Stimulated activated CD4-positive, alpha-beta T cell treated with anti-CD3 and anti-CD28 coated beads, Interleukin-12 subunit alpha, Interleukin-12 subunit beta, amount 100 ng/mL, for 24 hours (primary cell): Measurements from ENCODE around the gene MRPS18A.
"Not testable (repeated sequence)": the region's sequence is repeated elsewhere in the genome, so short reads cannot be mapped to it uniquely, and the experiment has no call there.

Experiments used
- DNase-seq, 2 experiments: peaks; one replicate each; pipeline ENCODE4 v3.0.0-alpha.2; 2020; ENCODE audit warnings: low read depth in 2 of 2

Gene MRPS18A

GRCh38 chr6:43717389-43717788 is 29.8 kb upstream of the MRPS18A start:
- no peak for DNase-seq

- no peak for DNase-seq
These were observed 28.5 kb upstream of the MRPS18A start for GRCh38 chr6:43716099-43716498.

GRCh38 chr6:43715056-43715788 is 27.6 kb upstream of the MRPS18A start:
- DNase-seq: no peak

- DNase-seq: no peak
These were observed 26.9 kb upstream of the MRPS18A start for GRCh38 chr6:43714311-43715055.

GRCh38 chr6:43713643-43714310 is 26.2 kb upstream of the MRPS18A start:
- no peak for DNase-seq

GRCh38 chr6:43712579-43712978 is 25.0 kb upstream of the MRPS18A start:
- no peak for DNase-seq

- DNase-seq: no peak
These were observed 23.0 kb upstream of the MRPS18A start for GRCh38 chr6:43710576-43710975.

GRCh38 chr6:43709654-43710303 is 22.2 kb upstream of the MRPS18A start:
- DNase-seq: no peak

GRCh38 chr6:43708860-43709653 is 21.5 kb upstream of the MRPS18A start:
- no peak for DNase-seq

- no peak for DNase-seq
These were observed 20.2 kb upstream of the MRPS18A start for GRCh38 chr6:43707767-43708166.

- no peak for DNase-seq
These were observed 19.7 kb upstream of the MRPS18A start for GRCh38 chr6:43707269-43707668.

- DNase-seq: no peak
These were observed 19.2 kb upstream of the MRPS18A start for GRCh38 chr6:43706788-43707187.

GRCh38 chr6:43705996-43706395 is 18.4 kb upstream of the MRPS18A start:
- DNase-seq: no peak

GRCh38 chr6:43703512-43704429 is 16.2 kb upstream of the MRPS18A start:
- no peak for DNase-seq

GRCh38 chr6:43702534-43703440 is 15.2 kb upstream of the MRPS18A start:
- DNase-seq: no peak

- no peak for DNase-seq
These were observed 14.6 kb upstream of the MRPS18A start for GRCh38 chr6:43702171-43702533.

GRCh38 chr6:43700939-43701560 is 13.5 kb upstream of the MRPS18A start:
- DNase-seq: not testable (repeated sequence)

GRCh38 chr6:43699564-43700186 is 12.1 kb upstream of the MRPS18A start:
- DNase-seq: no peak
